CD14-positive monocyte (primary cell): ENCODE results near the gene ITGA6. TPM values are rescaled to one million over a fixed set of nuclear protein-coding genes. Genes with fewer than 3 reads are reported as not detected.

Experiments used
- DNase-seq, 3 donors: peaks; one replicate each; pipeline ENCODE4 v3.0.0-alpha.2; 2011 to 2022
- H2AFZ ChIP-seq: 2 replicates; pipeline ENCODE4 v1.6.0; 2012; ENCODE audit warnings: mild to moderate bottlenecking, low read depth, low read length, inconsistent platforms; ENCODE audit not compliant: insufficient read depth, poor library complexity, severe bottlenecking
- H3K27ac ChIP-seq, 2 donors: 1 replicate in 1 of 2; 2 replicates in 1 of 2; pipeline ENCODE4 v1.5.1; 2012 to 2013; ENCODE audit warnings: low read length in 2 of 2, control low read depth in 1 of 2, inconsistent platforms in 1 of 2, low read depth in 1 of 2, mild to moderate bottlenecking in 1 of 2
- H3K27me3 ChIP-seq, 2 donors: one replicate each; pipeline versions ENCODE4 v1.6.0 to v1.6.1; 2011 to 2013; ENCODE audit warnings: low read length in 2 of 2; ENCODE audit not compliant: control insufficient read depth in 2 of 2, insufficient read depth in 2 of 2
- H3K36me3 ChIP-seq, 2 donors: replicated peaks in 1 of 2; 1 replicate in 1 of 2; 2 replicates in 1 of 2; pipeline versions ENCODE4 v1.5.1 to v1.6.1; 2012 to 2013; ENCODE audit warnings: low read length in 2 of 2, control low read depth in 1 of 2, inconsistent platforms in 1 of 2, mild to moderate bottlenecking in 1 of 2; ENCODE audit not compliant: insufficient read depth in 2 of 2, control insufficient read depth in 1 of 2
- H3K4me1 ChIP-seq, 2 donors: 1 replicate in 1 of 2; 2 replicates in 1 of 2; pipeline versions ENCODE4 v1.5.1 to v1.6.1; 2012 to 2013; ENCODE audit warnings: low read length in 2 of 2, control low read depth in 1 of 2, inconsistent platforms in 1 of 2, mild to moderate bottlenecking in 1 of 2, moderate library complexity in 1 of 2; ENCODE audit not compliant: insufficient read depth in 2 of 2, control insufficient read depth in 1 of 2
- H3K4me2 ChIP-seq: replicated peaks from 2 replicates; pipeline ENCODE3; 2012; ENCODE audit warnings: low read length, moderate library complexity, mild to moderate bottlenecking; ENCODE audit not compliant: poor library complexity, severe bottlenecking; ENCODE audit errors: extremely low read depth
- H3K4me3 ChIP-seq, 3 experiments: fragments of 200-600 bp in 1 of 3; sonication (generic) in 1 of 3; replicated peaks in 1 of 3; 1 replicate in 2 of 3; 2 replicates in 1 of 3; pipeline ENCODE4 v1.5.1; 2011 to 2013; ENCODE audit warnings: low read length in 3 of 3, mild to moderate bottlenecking in 3 of 3, control low read depth in 2 of 3, low read depth in 2 of 3, inconsistent platforms in 1 of 3, moderate library complexity in 1 of 3
- H3K79me2 ChIP-seq: 2 replicates; pipeline ENCODE4 v1.6.0; 2012; ENCODE audit warnings: mild to moderate bottlenecking, control low read depth, inconsistent platforms, low read length, moderate library complexity; ENCODE audit not compliant: insufficient read depth
- H3K9ac ChIP-seq: 2 replicates; pipeline ENCODE4 v1.6.0; 2017; ENCODE audit warnings: low read length, mild to moderate bottlenecking; ENCODE audit not compliant: insufficient read depth, poor library complexity, severe bottlenecking
- H3K9me3 ChIP-seq, 2 donors: replicated peaks in 1 of 2; 1 replicate in 1 of 2; 2 replicates in 1 of 2; pipeline versions ENCODE4 v1.5.1 to v1.6.1; 2012 to 2013; ENCODE audit warnings: low read length in 2 of 2, control low read depth in 1 of 2; ENCODE audit not compliant: control insufficient read depth in 1 of 2, insufficient read depth in 1 of 2
- H4K20me1 ChIP-seq: 2 replicates; pipeline ENCODE4 v1.6.0; 2012; ENCODE audit warnings: mild to moderate bottlenecking, low read length, control low read depth, moderate library complexity; ENCODE audit not compliant: insufficient read depth
- H3K27ac Mint-ChIP-seq, 7 donors: one replicate each; pipeline ENCODE4 v1.8.0; 2020; ENCODE audit warnings: mild to moderate bottlenecking in 7 of 7, mixed read lengths in 7 of 7, moderate library complexity in 6 of 7, inconsistent platforms in 2 of 7
- H3K27me3 Mint-ChIP-seq, 3 donors: one replicate each; pipeline ENCODE4 v1.8.0; 2021 to 2022; ENCODE audit warnings: low read depth in 3 of 3, mild to moderate bottlenecking in 3 of 3, mixed read lengths in 3 of 3, moderate library complexity in 3 of 3, inconsistent platforms in 1 of 3
- H3K36me3 Mint-ChIP-seq, 2 donors: one replicate each; pipeline ENCODE4 v1.8.0; 2020; ENCODE audit warnings: mixed read lengths in 2 of 2, inconsistent platforms in 1 of 2, mild to moderate bottlenecking in 1 of 2
- H3K4me1 Mint-ChIP-seq: one replicate; pipeline ENCODE4 v1.8.0; 2020; ENCODE audit warnings: mild to moderate bottlenecking, mixed read lengths
- H3K4me3 Mint-ChIP-seq, 2 donors: one replicate each; pipeline ENCODE4 v1.8.0; 2020; ENCODE audit warnings: mild to moderate bottlenecking in 2 of 2, mixed read lengths in 2 of 2, moderate library complexity in 1 of 2
- H3K9me3 Mint-ChIP-seq, 7 donors: one replicate each; pipeline ENCODE4 v1.8.0; 2020 to 2022; ENCODE audit warnings: mixed read lengths in 7 of 7, mild to moderate bottlenecking in 6 of 7, moderate library complexity in 6 of 7, inconsistent platforms in 2 of 7
- WGBS: methylation state at CpG from one replicate; pipeline ENCODE4 v1.1.5; 2013; ENCODE audit warnings: missing lambda C conversion rate; ENCODE audit not compliant: insufficient coverage; 5-methylcytosine and 5-hydroxymethylcytosine counted together
- intact Hi-C, 2 donors: fragments of 100-400 bp; cut with micrococcal nuclease; formaldehyde crosslinking; loops; one replicate each; pipeline versions ENCODE4 v1.15.0 to v1.15.1; 2023
- polyA plus RNA-seq, 3 donors: library from polyadenylated mRNA; depleted of rRNA in 1 of 3; unstranded in 2 of 3; stranded (reverse) in 1 of 3; fragments of 300-500 nt in 2 of 3; fragments of >200 nt in 1 of 3; fragmentation: Illumina TruSeq in 2 of 3; gene quantifications; 1 replicate in 2 of 3; 2 replicates in 1 of 3; pipeline ENCODE4 v1.2.3, GENCODE V29; 2012 to 2021
- TF ChIP-seq, protein P1 (sequence below): fragments of 200-600 bp; IDR thresholded peaks from one replicate; pipeline ENCODE4 v1.8.0; 2022; ENCODE audit warnings: antibody characterized with exemption, mild to moderate bottlenecking

The ITGA6 gene
- polyA plus RNA-seq, 3 donors, result 0.01 to 0.36 (median 0.20) TPM

DNA sequence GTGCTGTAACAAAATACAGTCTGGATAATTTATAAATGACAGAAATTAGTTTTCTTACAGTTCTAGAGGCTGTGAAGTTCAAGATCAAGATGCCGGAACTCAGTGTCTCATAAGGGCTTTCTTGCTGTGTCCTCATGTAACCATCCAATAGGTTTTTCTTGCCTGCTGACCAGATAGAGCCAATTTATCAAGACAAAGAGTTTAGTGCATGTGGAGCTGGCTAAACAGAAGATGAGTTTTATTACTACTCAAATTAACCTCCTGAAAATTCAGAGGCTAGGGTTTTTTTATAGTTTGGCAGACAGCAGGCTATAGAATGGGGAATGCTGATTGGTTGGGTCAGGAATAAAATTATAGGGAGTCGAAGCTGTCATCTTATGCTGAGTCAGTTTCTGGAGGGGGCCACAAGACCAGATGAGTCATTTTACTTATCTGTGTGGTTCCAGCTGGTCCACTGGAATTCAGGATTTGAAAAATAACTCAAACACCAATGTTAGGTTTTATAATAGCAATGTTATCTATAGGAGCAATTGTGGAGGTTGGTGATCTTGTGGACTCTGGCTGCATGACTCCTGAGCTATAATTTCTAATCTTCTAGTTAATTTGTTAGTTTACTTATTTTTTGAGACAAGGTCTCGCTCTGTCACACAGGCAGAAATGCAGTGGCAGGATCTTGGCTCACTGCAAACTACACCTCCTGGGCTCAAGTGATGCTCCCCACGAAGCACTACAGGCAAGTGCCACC lies 125.3 kb downstream of the ITGA6 start:
- no peak overlapping the region for H3K27ac ChIP-seq
- no peak overlapping the region for H3K27ac Mint-ChIP-seq
- peaks cover 3 to 12% (median 6%) of the 10 kb centered on the region in 7 donors for H3K9me3 Mint-ChIP-seq
- intact Hi-C loops, result loop anchor here in 1 of 2 donors (10.0 kb wide), 1 partner anchor 1628 kb away; the partner anchor contains the start of gene GORASP2
- H3K9me3 ChIP-seq, result peaks cover 4 to 6% of the 10 kb centered on the region in 2 donors
- H3K4me1 ChIP-seq, result peaks cover 19 to 23% of the 10 kb centered on the region in 2 donors
- no peak overlapping the region for H3K4me3 Mint-ChIP-seq
- peak in 1 of 3 donors; percentile 24 for DNase-seq
- peaks cover 0 to 8% of the 10 kb centered on the region in 2 donors for H3K27me3 ChIP-seq
- no peak overlapping the region for H3K4me2 ChIP-seq
- no peaks in the 10 kb centered on the region for H3K36me3 ChIP-seq
- TF ChIP-seq, protein P1, sequence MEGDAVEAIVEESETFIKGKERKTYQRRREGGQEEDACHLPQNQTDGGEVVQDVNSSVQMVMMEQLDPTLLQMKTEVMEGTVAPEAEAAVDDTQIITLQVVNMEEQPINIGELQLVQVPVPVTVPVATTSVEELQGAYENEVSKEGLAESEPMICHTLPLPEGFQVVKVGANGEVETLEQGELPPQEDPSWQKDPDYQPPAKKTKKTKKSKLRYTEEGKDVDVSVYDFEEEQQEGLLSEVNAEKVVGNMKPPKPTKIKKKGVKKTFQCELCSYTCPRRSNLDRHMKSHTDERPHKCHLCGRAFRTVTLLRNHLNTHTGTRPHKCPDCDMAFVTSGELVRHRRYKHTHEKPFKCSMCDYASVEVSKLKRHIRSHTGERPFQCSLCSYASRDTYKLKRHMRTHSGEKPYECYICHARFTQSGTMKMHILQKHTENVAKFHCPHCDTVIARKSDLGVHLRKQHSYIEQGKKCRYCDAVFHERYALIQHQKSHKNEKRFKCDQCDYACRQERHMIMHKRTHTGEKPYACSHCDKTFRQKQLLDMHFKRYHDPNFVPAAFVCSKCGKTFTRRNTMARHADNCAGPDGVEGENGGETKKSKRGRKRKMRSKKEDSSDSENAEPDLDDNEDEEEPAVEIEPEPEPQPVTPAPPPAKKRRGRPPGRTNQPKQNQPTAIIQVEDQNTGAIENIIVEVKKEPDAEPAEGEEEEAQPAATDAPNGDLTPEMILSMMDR, result no peak
- peaks cover 2 to 3% of the 10 kb centered on the region in 2 donors for H3K36me3 Mint-ChIP-seq
- no CpG with 5 or more reads among the region's 4 CpGs for WGBS
- peaks cover 27% of the 10 kb centered on the region for H3K4me1 Mint-ChIP-seq
- no peak overlapping the region for H3K9ac ChIP-seq
- peaks cover 6 to 9% (median 6%) of the 10 kb centered on the region in 3 donors for H3K27me3 Mint-ChIP-seq
- peaks cover 13% of the 10 kb centered on the region for H3K79me2 ChIP-seq
- H2AFZ ChIP-seq, result no peak overlapping the region
- no peak overlapping the region for H3K4me3 ChIP-seq
- peaks cover 4% of the 10 kb centered on the region for H4K20me1 ChIP-seq

DNA sequence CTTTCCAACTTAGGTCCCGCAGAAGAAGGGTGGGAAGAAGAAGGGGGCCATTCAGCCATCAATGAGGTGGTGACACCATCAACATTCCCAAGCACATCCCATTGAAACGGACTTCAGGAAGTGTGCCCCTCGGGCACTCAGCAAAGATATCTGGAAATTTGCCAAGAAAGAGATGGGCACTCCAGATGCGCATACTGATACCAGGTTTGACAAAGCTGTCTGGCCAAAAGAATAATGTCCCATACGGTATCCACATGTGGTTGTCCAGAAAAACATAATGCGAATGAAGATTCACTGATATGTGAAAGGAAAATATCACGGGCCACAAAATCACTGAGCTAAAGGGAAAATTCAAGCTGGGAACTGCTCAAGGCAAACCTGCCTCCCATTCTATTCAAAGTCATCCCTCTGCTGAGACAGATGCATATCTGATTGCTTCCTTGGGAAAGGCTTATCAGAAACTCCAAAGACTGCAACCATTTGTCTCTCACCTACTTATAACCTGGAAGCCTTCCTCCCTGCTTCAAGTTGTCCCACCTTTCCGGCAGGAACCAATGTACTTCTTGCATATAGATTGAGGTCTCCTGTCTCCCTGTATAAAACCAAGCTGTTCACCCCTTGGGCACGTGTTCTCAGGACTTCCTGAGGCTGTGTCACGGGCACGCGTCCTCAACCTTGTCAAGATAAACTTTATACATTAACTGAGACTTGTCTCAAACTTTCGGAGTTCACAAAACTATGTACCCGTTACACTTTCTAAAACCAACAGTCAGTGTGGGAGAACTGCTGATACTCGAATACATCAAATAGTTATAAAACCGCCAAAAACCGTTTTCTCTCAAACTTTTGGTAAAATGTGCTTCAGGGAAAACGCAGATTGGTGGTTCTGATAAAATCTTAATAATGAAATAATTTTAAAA lies 127.2 kb downstream of the ITGA6 start:
- Histone ChIP-seq H3K79me2 (peaks cover 18% of the 10 kb centered on the region), H3K4me2 (peak overlapping the region; percentile 91), H3K4me3 (peak overlapping the region in 2 of 3 experiments; percentile 65 to 81), H4K20me1 (peaks cover 4% of the 10 kb centered on the region), H2AFZ (peak overlapping the region; percentile 82), H3K9ac (peak overlapping the region; percentile 87), H3K36me3 (no peaks in the 10 kb centered on the region), H3K9me3 (no peaks in the 10 kb centered on the region), H3K27me3 (peaks cover 0 to 8% of the 10 kb centered on the region in 2 donors), H3K27ac (peak overlapping the region in 1 of 2 donors; percentile 84), H3K4me1 (peaks cover 19 to 23% of the 10 kb centered on the region in 2 donors)
- no peaks in the 10 kb centered on the region for H3K9me3 Mint-ChIP-seq
- H3K36me3 Mint-ChIP-seq, result peaks cover 0 to 9% of the 10 kb centered on the region in 2 donors
- peaks cover 29% of the 10 kb centered on the region for H3K4me1 Mint-ChIP-seq
- intact Hi-C loops, result loop anchor here in 1 of 2 donors (10.0 kb wide), 1 partner anchor 1630 kb away; the partner anchor contains the start of gene GORASP2
- WGBS, result 64% methylated on average over 9 of the region's 18 CpGs
- peak overlapping the region; percentile 89 to 96 for H3K4me3 Mint-ChIP-seq
- TF ChIP-seq, protein P1, result no peak
- DNase-seq, result peak in 1 of 3 donors; percentile 14
- H3K27ac Mint-ChIP-seq, result peak overlapping the region in 4 of 7 donors; percentile 27 to 94 (median 78)
- H3K27me3 Mint-ChIP-seq, result peaks cover 4 to 9% (median 6%) of the 10 kb centered on the region in 3 donors
